CD4-positive, alpha-beta T cell treated with Interferon gamma for 1 hour (primary cell): Measurements from ENCODE around the gene MMS22L.

Experiments
- DNase-seq: peaks from one replicate; pipeline ENCODE4 v3.0.0-alpha.2; 2020

MMS22L gene

GRCh38 chr6:97138581-97138980 lies 144.4 kb downstream of the MMS22L start:
- DNase-seq, result no peak

- DNase-seq, result no peak
Measured at GRCh38 chr6:97136626-97137358, 146.2 kb downstream of the MMS22L start.

DNA sequence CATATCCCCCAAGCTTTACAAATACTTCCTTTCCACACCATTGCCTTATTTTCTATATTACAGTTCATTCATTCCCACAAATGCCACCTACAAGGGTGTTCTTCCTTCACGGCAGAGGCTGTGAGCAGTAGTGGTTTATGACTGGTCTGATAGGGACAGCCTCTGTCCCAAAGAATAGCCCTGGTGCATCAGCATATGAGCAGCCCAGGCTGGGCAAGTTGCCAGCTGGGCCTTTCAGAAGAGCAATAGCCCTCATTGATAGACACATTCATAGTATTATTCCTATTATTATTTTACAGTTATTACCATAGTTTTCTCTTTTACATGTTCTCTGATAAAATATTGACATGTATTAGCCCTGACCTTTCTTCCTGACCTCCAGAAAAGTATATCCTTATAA lies 149.9 kb downstream of the MMS22L start:
- DNase-seq, result no peak

- DNase-seq, result no peak
Measured at GRCh38 chr6:97129106-97129505, 153.9 kb downstream of the MMS22L start.

DNA sequence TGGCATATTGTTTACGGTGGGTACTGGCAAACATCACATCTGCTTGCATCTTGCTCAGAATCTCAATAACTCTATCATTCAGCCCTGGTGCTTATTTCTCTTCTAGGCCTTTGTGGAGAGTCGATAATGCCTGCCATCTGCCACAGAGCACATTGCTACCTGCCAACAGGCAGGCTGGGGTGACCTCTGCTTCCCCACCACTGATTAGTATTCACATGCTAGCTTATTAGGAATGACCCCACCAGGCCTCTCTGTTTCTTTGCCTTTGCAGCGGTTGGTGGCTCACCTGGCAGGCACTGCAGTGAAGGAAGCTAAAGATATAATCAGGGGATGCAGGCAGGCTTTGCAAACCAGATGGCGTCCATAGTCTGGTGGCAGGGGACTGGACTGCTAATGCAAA lies 154.5 kb downstream of the MMS22L start:
- DNase-seq, result no peak

DNA sequence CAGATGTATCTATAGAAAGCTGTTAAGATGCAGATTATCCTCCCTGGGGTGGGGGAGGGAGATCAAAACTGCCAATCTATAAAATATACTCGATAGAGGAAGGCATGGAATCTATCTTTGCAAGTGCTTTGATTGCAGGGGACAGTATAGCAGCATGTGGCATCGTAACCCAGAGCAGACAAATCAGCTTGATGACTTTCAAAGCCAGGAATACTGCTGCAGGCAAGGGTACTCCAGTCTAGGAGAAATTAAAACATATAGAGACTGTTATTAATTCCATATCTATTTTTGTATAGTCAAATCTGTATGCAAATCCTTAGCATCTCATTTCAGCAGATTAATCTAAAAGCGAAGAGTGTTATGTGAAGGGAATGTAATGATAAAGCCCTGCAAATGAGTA lies 159.4 kb downstream of the MMS22L start:
- no peak for DNase-seq

- no peak for DNase-seq
Measured at GRCh38 chr6:97123112-97123511, 159.9 kb downstream of the MMS22L start.

DNA sequence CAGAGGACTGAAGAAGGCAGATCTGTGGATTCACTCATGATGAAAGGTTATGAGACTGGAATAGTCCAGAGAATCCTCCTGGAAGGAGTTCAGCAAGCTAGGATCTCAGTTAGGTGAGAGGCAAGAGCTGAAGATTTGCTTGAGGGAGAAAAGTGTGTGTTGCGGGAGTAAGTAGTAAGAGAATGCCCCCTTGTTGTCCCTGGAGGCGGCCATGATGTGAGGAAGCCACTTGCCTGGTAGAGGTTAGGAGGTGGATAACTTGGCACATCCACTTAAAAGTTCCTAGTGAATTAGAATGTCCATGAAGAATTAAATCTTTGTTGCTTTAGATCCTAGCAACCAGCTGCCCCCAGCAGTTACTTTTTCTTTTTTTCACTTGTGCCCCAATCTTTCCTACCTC lies 162.5 kb downstream of the MMS22L start:
- no peak for DNase-seq

- DNase-seq, result no peak
Measured at GRCh38 chr6:97114645-97115044, 168.4 kb downstream of the MMS22L start.

DNA sequence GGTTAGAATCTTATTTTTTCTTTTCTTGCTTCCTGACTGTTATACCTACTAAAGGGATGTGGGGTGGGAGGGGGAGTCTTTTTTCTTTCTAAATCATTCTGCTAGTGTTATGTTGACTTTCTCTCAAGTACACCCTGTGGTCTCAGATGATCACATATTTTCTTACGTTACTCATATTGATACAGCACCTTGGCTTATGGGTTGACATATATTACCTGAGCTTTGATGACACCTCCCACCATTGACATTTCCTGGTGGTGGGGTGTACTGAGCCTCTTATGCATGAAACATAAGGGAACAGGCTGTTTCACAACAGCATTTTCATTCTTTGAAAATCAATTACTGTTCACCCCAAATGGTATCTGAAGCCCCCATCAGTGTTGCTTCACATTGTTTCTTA lies 169.8 kb downstream of the MMS22L start:
- DNase-seq, result no peak

- DNase-seq, result no peak
Measured at GRCh38 chr6:97111243-97111642, 171.8 kb downstream of the MMS22L start.

GRCh38 chr6:97110626-97111025 lies 172.4 kb downstream of the MMS22L start:
- DNase-seq, result no peak

DNA sequence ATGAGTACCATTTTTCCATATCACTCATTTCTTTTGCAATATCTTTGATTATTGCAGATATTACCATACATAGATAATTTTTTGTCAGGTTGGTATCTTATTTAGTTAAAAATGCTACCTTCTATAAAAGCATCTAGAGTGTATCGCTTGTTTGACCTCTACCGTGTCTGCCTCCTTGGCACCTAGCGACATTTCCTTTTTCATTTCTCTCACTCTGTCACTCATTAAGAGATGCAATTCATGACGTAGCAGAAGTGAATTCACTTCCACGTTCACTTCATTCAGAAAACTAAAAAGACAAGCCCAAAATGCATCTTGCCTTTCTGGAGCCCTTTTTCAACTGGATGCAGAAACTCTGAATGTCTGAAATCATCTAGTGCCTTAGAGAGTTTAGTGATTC lies 172.9 kb downstream of the MMS22L start:
- DNase-seq, result no peak

DNA sequence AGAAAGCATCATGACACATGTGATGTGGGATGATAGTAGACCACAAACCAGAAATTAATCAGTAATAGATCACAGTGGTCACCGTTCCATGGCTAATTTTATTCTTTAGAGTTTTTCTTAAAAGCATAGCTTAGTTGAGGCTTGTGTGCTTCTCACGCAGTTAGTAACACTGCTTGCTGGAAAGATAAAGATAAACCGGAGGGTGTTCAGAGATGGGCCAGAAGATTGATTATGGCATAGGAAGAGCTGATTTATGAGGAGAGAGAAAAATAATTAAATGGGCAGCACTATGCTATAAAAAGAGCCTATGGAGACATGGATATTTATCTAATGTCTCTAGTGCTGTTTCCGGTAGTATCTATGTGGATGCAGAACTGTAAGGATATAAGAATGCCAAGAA lies 173.6 kb downstream of the MMS22L start:
- no peak for DNase-seq

GRCh38 chr6:97102145-97102790 lies 180.7 kb downstream of the MMS22L start:
- DNase-seq, result no peak

DNA sequence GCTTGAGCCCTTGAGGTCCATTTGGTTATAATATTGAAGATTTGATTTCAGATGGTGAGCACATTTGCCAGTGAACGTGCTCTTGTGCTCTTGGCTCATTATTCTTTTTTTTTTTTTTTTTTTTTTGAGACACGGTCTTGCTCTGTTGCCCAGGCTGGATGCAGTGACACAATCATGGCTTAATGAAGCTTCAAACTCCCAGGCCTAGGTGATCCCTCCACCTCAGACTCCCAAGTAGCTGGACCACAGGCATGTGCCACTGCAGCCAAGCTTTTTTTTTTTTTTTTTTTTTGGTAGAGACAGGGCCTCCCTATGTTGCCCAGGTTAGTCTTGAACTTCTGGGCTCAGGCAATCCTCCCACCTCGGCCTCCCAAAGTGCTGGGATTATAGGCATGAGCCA lies 182.3 kb downstream of the MMS22L start:
- no peak for DNase-seq

DNA sequence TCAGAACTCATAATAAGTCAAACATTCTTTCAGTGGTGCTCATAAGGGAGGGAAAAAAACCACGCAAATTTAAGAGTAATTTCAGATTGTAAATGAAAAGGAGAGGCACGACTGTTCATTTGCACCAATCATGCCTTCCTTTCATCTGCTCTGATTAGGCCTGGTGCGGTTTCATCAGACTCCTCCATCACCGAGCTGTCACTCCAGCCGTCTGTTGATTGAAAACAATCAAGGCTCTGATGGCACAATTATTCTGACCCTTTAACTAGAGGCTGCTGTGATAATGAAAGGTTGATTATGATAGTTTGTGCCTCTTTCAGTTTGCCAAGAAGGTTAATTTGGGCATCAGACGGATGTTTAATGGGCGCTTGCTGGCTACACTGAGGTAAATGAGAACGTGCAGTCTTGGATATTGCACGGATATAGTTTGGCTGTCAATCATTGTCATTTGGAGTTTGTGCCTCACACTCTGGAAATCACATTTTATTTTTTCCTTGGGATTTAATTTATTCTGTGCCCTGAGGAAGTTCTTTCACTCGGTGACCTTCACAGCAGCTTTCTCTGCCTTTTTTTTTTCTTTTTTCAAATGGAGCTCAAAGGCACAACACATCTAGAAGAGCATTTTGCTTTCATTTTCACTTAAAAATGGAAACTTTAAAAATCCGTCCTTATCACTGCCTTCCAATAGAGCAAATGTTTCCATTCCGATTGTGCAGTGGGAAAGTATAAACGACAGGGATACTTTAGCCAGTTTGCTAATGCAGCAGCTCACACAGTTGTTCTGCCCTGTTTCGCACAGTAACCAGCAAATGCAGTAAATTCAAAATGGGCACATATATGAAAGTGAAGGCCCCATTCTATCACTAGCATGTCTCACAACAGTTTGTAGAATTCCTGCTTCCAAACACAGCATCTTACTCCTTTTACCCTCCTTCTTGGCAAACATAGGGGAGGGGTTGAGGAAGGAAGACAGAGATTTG lies 185.7 kb downstream of the MMS22L start:
- DNase-seq, result no peak

- no peak for DNase-seq
Measured at GRCh38 chr6:97095311-97095850, 187.6 kb downstream of the MMS22L start.

- no peak for DNase-seq
Measured at GRCh38 chr6:97094376-97094775, 188.6 kb downstream of the MMS22L start.

GRCh38 chr6:97092673-97093305 lies 190.2 kb downstream of the MMS22L start:
- DNase-seq, result no peak
